ENCODE measurements around the gene POM121L2. TPM values are rescaled to one million over a fixed set of nuclear protein-coding genes. Genes with fewer than 3 reads are reported as not detected.

The POM121L2 gene
- polyA plus RNA-seq, 5 donors: 0.04 to 0.05 TPM; not detected in 3

- DNase-seq: no peak
Observed at GRCh38 chr6:27260369-27260768, 51.7 kb downstream of the POM121L2 start.

Other genes starting within 250 kb of the POM121L2 start
- gene PRSS16, start 64.6 kb downstream of the POM121L2 start, polyA plus RNA-seq (ENCODE audit: insufficient read depth in 1 of 5, insufficient read length in 5 of 5, low replicate concordance in 1 of 5): 1 to 10 TPM; 3.2 to 5.0 (median 4.6) TPM
- 10 to 100 TPM; 10.5 to 20.4 (median 18.9) TPM for gene ZNF391, start 76.5 kb upstream of the POM121L2 start, polyA plus RNA-seq (ENCODE audit: insufficient read depth in 1 of 5, insufficient read length in 5 of 5, low replicate concordance in 1 of 5)
- gene ZNF184, start 160.8 kb upstream of the POM121L2 start, polyA plus RNA-seq (ENCODE audit: insufficient read depth in 1 of 5, insufficient read length in 5 of 5, low replicate concordance in 1 of 5): 10 to 100 TPM; 13.4 to 22.9 (median 18.4) TPM

Measured in right lung (tissue), 5 donors.